Measurements from ENCODE around the gene ZKSCAN3. TPM values are rescaled to one million over a fixed set of nuclear protein-coding genes. Genes with fewer than 3 reads are reported as not detected.
A peak's percentile ranks its signal among the peaks of the same experiment; 100 is the strongest.

The ZKSCAN3 gene
- total RNA-seq, 1 donor from 2014 or later = 4.9 TPM

GRCh38 chr6:28378644-28379043, 28.9 kb downstream of the ZKSCAN3 start:
- peaks cover 22% of the 10 kb centered on the region for H3K36me3 Mint-ChIP-seq (ENCODE audit: low read depth)
- DNase-seq (ENCODE audit: low spot score) = no peak
- H3K4me1 Mint-ChIP-seq (ENCODE audit: low read depth) = peaks cover 6% of the 10 kb centered on the region
- TF ChIP-seq, protein P1, sequence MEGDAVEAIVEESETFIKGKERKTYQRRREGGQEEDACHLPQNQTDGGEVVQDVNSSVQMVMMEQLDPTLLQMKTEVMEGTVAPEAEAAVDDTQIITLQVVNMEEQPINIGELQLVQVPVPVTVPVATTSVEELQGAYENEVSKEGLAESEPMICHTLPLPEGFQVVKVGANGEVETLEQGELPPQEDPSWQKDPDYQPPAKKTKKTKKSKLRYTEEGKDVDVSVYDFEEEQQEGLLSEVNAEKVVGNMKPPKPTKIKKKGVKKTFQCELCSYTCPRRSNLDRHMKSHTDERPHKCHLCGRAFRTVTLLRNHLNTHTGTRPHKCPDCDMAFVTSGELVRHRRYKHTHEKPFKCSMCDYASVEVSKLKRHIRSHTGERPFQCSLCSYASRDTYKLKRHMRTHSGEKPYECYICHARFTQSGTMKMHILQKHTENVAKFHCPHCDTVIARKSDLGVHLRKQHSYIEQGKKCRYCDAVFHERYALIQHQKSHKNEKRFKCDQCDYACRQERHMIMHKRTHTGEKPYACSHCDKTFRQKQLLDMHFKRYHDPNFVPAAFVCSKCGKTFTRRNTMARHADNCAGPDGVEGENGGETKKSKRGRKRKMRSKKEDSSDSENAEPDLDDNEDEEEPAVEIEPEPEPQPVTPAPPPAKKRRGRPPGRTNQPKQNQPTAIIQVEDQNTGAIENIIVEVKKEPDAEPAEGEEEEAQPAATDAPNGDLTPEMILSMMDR (IDR thresholded peaks at IDR 0.05) = no peak
- H3K9me3 Mint-ChIP-seq (ENCODE audit: low read depth) = peaks cover 7% of the 10 kb centered on the region
- no peak overlapping the region for H3K27ac Mint-ChIP-seq (ENCODE audit: unreplicated experiment)
- no peaks in the 10 kb centered on the region for H3K27me3 Mint-ChIP-seq (ENCODE audit: low read depth)
- H3K4me3 Mint-ChIP-seq (ENCODE audit: unreplicated experiment) = no peak overlapping the region

DNA sequence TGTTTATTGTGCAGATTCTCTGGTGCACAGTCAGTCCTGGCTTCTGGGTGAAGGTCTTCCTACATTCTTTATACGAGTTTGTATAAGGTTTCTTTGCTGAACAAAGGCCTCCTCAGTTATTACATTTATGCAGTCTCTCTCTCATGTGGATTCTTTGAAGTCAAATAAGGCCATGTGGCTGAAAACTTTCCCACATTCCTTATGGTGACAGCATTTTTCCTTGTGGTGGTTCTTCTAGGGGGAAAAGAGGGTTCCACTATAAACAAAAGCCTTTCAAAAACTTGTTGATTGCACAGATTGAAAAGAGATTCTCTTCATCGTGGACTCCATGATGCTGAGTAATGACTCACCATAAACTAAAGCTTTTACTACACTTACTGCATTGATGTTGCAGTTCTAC, 30.6 kb downstream of the ZKSCAN3 start:
- no peak overlapping the region for H3K4me3 Mint-ChIP-seq (ENCODE audit: unreplicated experiment)
- peaks cover 9% of the 10 kb centered on the region for H3K4me1 Mint-ChIP-seq (ENCODE audit: low read depth)
- H3K9me3 Mint-ChIP-seq (ENCODE audit: low read depth) = peaks cover 7% of the 10 kb centered on the region
- H3K27me3 Mint-ChIP-seq (ENCODE audit: low read depth) = no peaks in the 10 kb centered on the region
- TF ChIP-seq, protein P1 (IDR thresholded peaks at IDR 0.05) = no peak
- H3K27ac Mint-ChIP-seq (ENCODE audit: unreplicated experiment) = no peak overlapping the region
- DNase-seq (ENCODE audit: low spot score) = no peak
- H3K36me3 Mint-ChIP-seq (ENCODE audit: low read depth) = peaks cover 22% of the 10 kb centered on the region

DNA sequence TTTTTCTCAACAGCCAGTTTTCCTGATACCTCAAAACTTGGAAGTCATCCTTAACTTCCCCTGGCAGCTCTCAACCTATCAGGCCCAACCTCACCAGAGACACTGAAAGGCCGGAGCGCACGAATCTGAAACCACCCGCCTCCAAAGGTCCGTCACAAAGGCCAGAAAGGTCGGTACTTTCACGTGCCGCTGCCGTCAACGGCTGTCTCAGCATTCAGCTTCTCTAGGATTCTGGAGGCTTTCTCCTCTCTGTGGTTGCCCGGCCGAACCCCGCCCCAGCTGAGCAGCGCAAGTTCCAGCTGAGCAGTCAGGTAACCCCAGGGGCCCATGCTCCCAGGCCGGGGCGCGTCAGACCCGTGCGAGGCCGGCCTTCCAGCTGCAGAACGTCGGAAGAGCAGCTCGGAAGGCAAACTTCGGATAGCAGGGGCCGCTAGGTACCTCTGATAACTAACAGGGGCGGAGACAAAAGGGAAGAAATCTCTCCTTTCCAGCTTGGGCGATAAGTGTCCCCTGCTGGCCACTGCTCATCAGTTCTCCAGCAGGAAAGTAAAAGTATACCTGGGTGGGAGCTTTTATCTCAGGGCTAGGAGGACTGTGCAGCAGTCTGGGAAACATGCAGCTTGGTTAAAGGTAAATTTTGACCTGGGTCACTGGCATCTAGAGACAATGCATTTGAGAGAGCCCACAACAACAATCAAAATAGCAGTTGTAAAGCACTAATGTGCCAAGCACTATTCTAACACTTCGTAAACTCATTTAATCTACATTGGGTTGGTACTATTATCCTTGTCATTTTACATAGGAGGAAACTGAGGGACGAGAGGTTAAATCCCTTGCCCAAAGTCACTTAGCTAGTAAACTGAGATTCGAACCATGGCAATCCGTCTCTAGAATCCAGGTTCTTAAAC, 33.7 kb downstream of the ZKSCAN3 start:
- DNase-seq (ENCODE audit: low spot score) = peak; percentile 91
- H3K27me3 Mint-ChIP-seq (ENCODE audit: low read depth) = no peaks in the 10 kb centered on the region
- peaks cover 29% of the 10 kb centered on the region for H3K36me3 Mint-ChIP-seq (ENCODE audit: low read depth)
- TF ChIP-seq, protein P1 (IDR thresholded peaks at IDR 0.05) = peak; percentile 71
- H3K4me1 Mint-ChIP-seq (ENCODE audit: low read depth) = peaks cover 9% of the 10 kb centered on the region
- H3K9me3 Mint-ChIP-seq (ENCODE audit: low read depth) = peaks cover 7% of the 10 kb centered on the region
- H3K27ac Mint-ChIP-seq (ENCODE audit: unreplicated experiment) = peak overlapping the region; percentile 77
- peak overlapping the region; percentile 68 for H3K4me3 Mint-ChIP-seq (ENCODE audit: unreplicated experiment)

DNA sequence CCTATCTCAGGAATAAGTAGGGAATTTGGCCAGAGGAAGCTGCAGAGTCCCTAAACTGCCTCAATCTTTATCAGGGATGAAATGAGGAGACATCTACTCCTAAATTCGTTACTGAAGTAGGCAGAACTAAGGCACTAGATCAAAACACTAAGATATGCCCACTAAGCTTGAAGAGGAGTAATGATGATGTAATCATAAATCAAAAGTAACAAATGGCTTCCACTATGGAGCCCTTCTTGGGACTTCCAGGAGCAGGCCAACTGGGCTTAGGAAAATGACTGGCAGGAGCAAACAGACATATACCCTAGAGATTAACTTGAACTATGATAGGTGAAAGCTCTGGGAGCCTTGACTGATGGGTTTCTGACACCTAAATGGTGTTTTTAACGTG, 34.4 kb downstream of the ZKSCAN3 start:
- no peak for DNase-seq (ENCODE audit: low spot score)
- Mint-ChIP-seq H3K4me1 (ENCODE audit: low read depth) (peaks cover 9% of the 10 kb centered on the region), H3K27me3 (ENCODE audit: low read depth) (no peaks in the 10 kb centered on the region), H3K36me3 (ENCODE audit: low read depth) (peaks cover 33% of the 10 kb centered on the region), H3K27ac (ENCODE audit: unreplicated experiment) (no peak overlapping the region), H3K9me3 (ENCODE audit: low read depth) (peaks cover 7% of the 10 kb centered on the region), H3K4me3 (ENCODE audit: unreplicated experiment) (no peak overlapping the region)
- TF ChIP-seq, protein P1 (IDR thresholded peaks at IDR 0.05) = no peak

DNA sequence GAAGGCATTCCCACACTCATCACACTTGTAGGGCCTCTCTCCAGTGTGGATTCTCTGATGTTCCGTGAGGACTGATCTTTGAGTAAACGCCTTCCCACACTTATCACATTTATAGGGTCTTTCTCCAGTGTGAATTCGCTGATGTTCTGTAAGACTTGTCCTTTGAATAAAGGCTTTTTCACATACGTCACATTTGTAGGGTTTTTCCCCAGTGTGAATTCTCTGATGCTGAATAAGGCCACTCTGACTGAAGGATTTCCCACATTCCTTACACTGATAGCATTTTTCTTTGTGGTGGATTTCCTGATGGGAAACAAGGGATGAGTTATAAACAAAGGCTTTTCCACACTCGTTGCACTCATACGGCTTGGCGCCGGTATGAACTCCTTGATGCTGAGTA, 40.9 kb downstream of the ZKSCAN3 start:
- H3K4me1 Mint-ChIP-seq (ENCODE audit: low read depth) = peaks cover 8% of the 10 kb centered on the region
- no peaks in the 10 kb centered on the region for H3K27me3 Mint-ChIP-seq (ENCODE audit: low read depth)
- no peaks in the 10 kb centered on the region for H3K9me3 Mint-ChIP-seq (ENCODE audit: low read depth)
- no peak overlapping the region for H3K4me3 Mint-ChIP-seq (ENCODE audit: unreplicated experiment)
- no peak overlapping the region for H3K27ac Mint-ChIP-seq (ENCODE audit: unreplicated experiment)
- TF ChIP-seq, protein P1 (IDR thresholded peaks at IDR 0.05) = no peak
- DNase-seq (ENCODE audit: low spot score) = no peak
- H3K36me3 Mint-ChIP-seq (ENCODE audit: low read depth) = peaks cover 49% of the 10 kb centered on the region
